GM12878 (cell line): ENCODE data around the gene HNRNPA2B1. TPM values are rescaled to one million over a fixed set of nuclear protein-coding genes. Genes with fewer than 3 reads are reported as not detected.

Experiments
- ATAC-seq: fragments of 200-7000 bp; cut with Tn5 transposase; 3 replicates; pipeline ENCODE4 v1.9.1; 2020; ENCODE audit warnings: mild to moderate bottlenecking, moderate library complexity
- BruUV-seq: library from RNA; stranded (reverse); fragments of 400-500 nt; replicated peaks from 2 replicates; lab custom pipeline; 2021; lab: Mats Ljungman, UMichigan
- CTCF ChIA-PET: fragments of 300-600 bp; sonication (Branson Sonifier 250); formaldehyde crosslinking; extraction: SDS; loops from one replicate; lab custom pipeline; 2021; ENCODE audit warnings: inconsistent platforms; lab: Yijun Ruan, JAX
- POLR2A ChIA-PET: fragments of 350-600 bp; formaldehyde crosslinking; extraction: SDS; loops from one replicate; lab custom pipeline; 2021; ENCODE audit warnings: inconsistent platforms; lab: Charles Lee
- RAD21 ChIA-PET: fragments of 300-600 bp; sonication (Branson Sonifier 250); formaldehyde crosslinking; loops from one replicate; lab custom pipeline; 2023; ENCODE audit warnings: antibody characterized with exemption; ENCODE audit not compliant: unreplicated experiment; lab: Charles Lee
- SMC1A ChIA-PET: fragments of 300-600 bp; sonication (Branson Sonifier 250); formaldehyde crosslinking; loops from one replicate; lab custom pipeline; 2023; ENCODE audit not compliant: unreplicated experiment, uncharacterized antibody; lab: Charles Lee
- DNase-seq: peaks from one replicate; pipeline ENCODE4 v3.0.0-alpha.2; 2011; ENCODE audit warnings: low read depth, low spot score
- FAIRE-seq: peaks from 3 replicates; lab custom pipeline; 2011; peaks lifted over from hg19 to GRCh38; lab: Jason Lieb, UNC
- H2AFZ ChIP-seq: 2 replicates; pipeline ENCODE4 v1.6.0; 2011; ENCODE audit warnings: low read depth, low read length, control low read depth; ENCODE audit not compliant: control insufficient read depth
- H3K27ac ChIP-seq: 2 replicates; pipeline ENCODE4 v1.5.1; 2011; ENCODE audit warnings: control low read depth; ENCODE audit not compliant: control insufficient read depth, insufficient read depth
- H3K27me3 ChIP-seq, 2 experiments: replicated peaks in 1 of 2; 2 replicates each; pipeline versions ENCODE4 v1.6.0 to v1.6.1; 2011; ENCODE audit warnings: low read length in 1 of 2; ENCODE audit not compliant: control insufficient read depth in 2 of 2, insufficient read depth in 2 of 2
- H3K36me3 ChIP-seq, 2 experiments: 2 replicates each; pipeline ENCODE4 v1.5.1; 2011; ENCODE audit warnings: low read length in 1 of 2; ENCODE audit not compliant: control insufficient read depth in 2 of 2, insufficient read depth in 2 of 2
- H3K4me1 ChIP-seq: 2 replicates; pipeline ENCODE4 v1.6.1; 2011; ENCODE audit warnings: mild to moderate bottlenecking, low read length, moderate library complexity, mixed read lengths; ENCODE audit not compliant: control insufficient read depth, insufficient read depth
- H3K4me2 ChIP-seq: 2 replicates; pipeline ENCODE4 v1.6.0; 2011; ENCODE audit warnings: control low read depth; ENCODE audit not compliant: control insufficient read depth, insufficient read depth
- H3K4me3 ChIP-seq: fragments of 200-600 bp; sonication (generic); 2 replicates; pipeline ENCODE4 v1.5.1; 2016
- H3K79me2 ChIP-seq: 2 replicates; pipeline ENCODE4 v1.6.0; 2011; ENCODE audit warnings: low read length; ENCODE audit not compliant: control insufficient read depth, insufficient read depth
- H3K9ac ChIP-seq: 2 replicates; pipeline ENCODE4 v1.8.0; 2011; ENCODE audit warnings: low read length, control low read depth, mixed read lengths; ENCODE audit not compliant: control insufficient read depth, insufficient read depth
- H3K9me3 ChIP-seq: replicated peaks from 3 replicates; pipeline ENCODE4 v1.5.1; 2011; ENCODE audit warnings: mild to moderate bottlenecking, low read length; ENCODE audit not compliant: control insufficient read depth, insufficient read depth
- H4K20me1 ChIP-seq: 2 replicates; pipeline ENCODE4 v1.6.0; 2011; ENCODE audit not compliant: control insufficient read depth, insufficient read depth
- POLR2AphosphoS2 ChIP-seq: IDR thresholded peaks from 2 replicates; pipeline ENCODE4 v1.6.1; 2011; ENCODE audit warnings: low read depth, mild to moderate bottlenecking, low read length, improper control_type of control experiment, moderate library complexity
- RCOR1 ChIP-seq: conservative IDR thresholded peaks from 2 replicates; pipeline ENCODE4 v1.6.1; 2012; ENCODE audit warnings: low read depth, low read length, improper control_type of control experiment
- TBL1XR1 ChIP-seq: IDR thresholded peaks from 2 replicates; pipeline ENCODE4 v1.6.1; 2012; ENCODE audit warnings: low read depth, low read length, improper control_type of control experiment
- WRNIP1 ChIP-seq: IDR thresholded peaks from 2 replicates; pipeline ENCODE4 v1.6.1; 2011; ENCODE audit warnings: low read depth, low read length, improper control_type of control experiment, borderline replicate concordance
- ZBED1 ChIP-seq: IDR thresholded peaks from 2 replicates; pipeline ENCODE4 v1.6.1; 2016; ENCODE audit warnings: borderline replicate concordance
- WGBS: methylation state at CpG from one replicate; pipeline ENCODE4 v1.1.6; 2016; ENCODE audit warnings: low lambda C conversion rate; ENCODE audit not compliant: insufficient replicate concordance, insufficient coverage; ENCODE audit errors: missing lambda C conversion rate; 5-methylcytosine and 5-hydroxymethylcytosine counted together
- in situ Hi-C: fragments of 300-500 bp; cut with MboI; formaldehyde crosslinking; loops from 9 replicates; pipeline ENCODE4 v1.14.3; 2018; ENCODE audit warnings: mixed read lengths
- intact Hi-C: fragments of 100-400 bp; cut with micrococcal nuclease; formaldehyde crosslinking; loops from one replicate; pipeline ENCODE4 v1.14.2; 2022; ENCODE audit not compliant: unreplicated experiment
- polyA plus RNA-seq, 11 experiments: library from polyadenylated mRNA; depleted of rRNA in 4 of 11; unstranded in 6 of 11; stranded (reverse) in 5 of 11; fragments of >200 nt; fragmentation: Nextera tagmentation in 4 of 11; fragmentation: Illumina TruSeq in 1 of 11; extraction: Ambion mirVana in 4 of 11; extraction: Trizol in 1 of 11; gene quantifications; 1 replicate in 1 of 11; 2 replicates in 10 of 11; pipeline versions ENCODE4 v1.2.1 to v1.2.3, GENCODE V29; 2011 to 2016; ENCODE audit warnings: inconsistent platforms in 2 of 11, missing spikeins in 2 of 11, low read depth in 1 of 11
- total RNA-seq, 4 experiments: library from RNA; depleted of rRNA in 3 of 4; stranded (reverse); fragments of >200 nt in 3 of 4; fragmentation: Illumina TruSeq in 1 of 4; extraction: Trizol in 1 of 4; gene quantifications; 2 replicates each; pipeline versions ENCODE4 v1.2.1 to v1.2.3, GENCODE V29; 2013 to 2021

HNRNPA2B1 gene
- total and polyA plus RNA-seq, 10 of the 15 experiments (the other 5 are each of a cell fraction or from before 2014, with no cell fraction given) = 295 to 1,396 (median 932) TPM

- Histone ChIP-seq H2AFZ (no peak overlapping the region), H3K4me2 (peak overlapping the region; percentile 31; the same call in 1 of the 2 replicates), H3K4me3 (peak overlapping the region; percentile 98), H3K27me3 (no peaks in the 10 kb centered on the region), H3K9me3 (no peaks in the 10 kb centered on the region; the same call in 2 of the 3 replicates), H3K4me1 (peaks cover 13% of the 10 kb centered on the region), H4K20me1 (peaks cover 8% of the 10 kb centered on the region), H3K27ac (peak overlapping the region; percentile 94), H3K79me2 (peaks cover 91% of the 10 kb centered on the region), H3K36me3 (peaks cover 6 to 27% of the 10 kb centered on the region in 2 experiments), H3K9ac (peak overlapping the region; percentile 98)
- ChIA-PET SMC1A (interaction anchor here (0.6 to 11.0 kb wide), 22 partner anchors 10 to 337 kb away, joined by 3 to 198 read pairs (median 7); partner anchors contain the start of gene NFE2L3), CTCF (interaction anchor here (0.5 to 13.1 kb wide), 21 partner anchors 11 to 305 kb away, joined by 3 to 203 read pairs (median 7); partner anchors contain the start of genes NFE2L3 and SNX10), RAD21 (interaction anchor here (0.8 to 12.7 kb wide), 18 partner anchors 10 to 310 kb away, joined by 3 to 164 read pairs (median 7); partner anchors contain the start of genes NFE2L3 and SNX10)
- 1% methylated on average over 7 of the region's 7 CpGs for WGBS
- in situ Hi-C loops = loop anchor here (5.0 to 10.0 kb wide), 3 partner anchors 166 to 306 kb away; no protein-coding TSS in a partner anchor
- no TSS peak for BruUV-seq
- DNase-seq (no peak), FAIRE-seq (no peak)
- intact Hi-C loops = no loop called here
- TF ChIP-seq POLR2AphosphoS2 (0 out of 2 replicates have a peak, but pooled peaks have one; percentile 51), WRNIP1 (0 out of 2 replicates have a peak, but pooled peaks have one; percentile 75), ZBED1 (peak; percentile 29; the same call in 1 of the 2 replicates), TBL1XR1 (peak; percentile 73; the same call in 1 of the 2 replicates), RCOR1 (no peak)
- TF ChIP-seq, all 136 proteins: peak for 4
- no peak for ATAC-seq
- POLR2A ChIA-PET = interaction anchor here (0.6 to 12.7 kb wide), 9 partner anchors 28 to 232 kb away, joined by 3 to 206 read pairs (median 4); partner anchors contain the start of gene NFE2L3
Measured at GRCh38 chr7:26198781-26199169, 1.8 kb downstream of the HNRNPA2B1 start.
